OCI-LY7 (cell line): ENCODE measurements around the gene CHRNA4. TPM values are rescaled to one million over a fixed set of nuclear protein-coding genes. Genes with fewer than 3 reads are reported as not detected.

Experiments used
- BruUV-seq: library from RNA; stranded (reverse); fragments of 400-500 nt; replicated peaks from 2 replicates; lab custom pipeline; 2021; lab: Mats Ljungman, UMichigan
- CTCF ChIA-PET: fragments of 300-600 bp; sonication (Branson Sonifier 250); formaldehyde crosslinking; loops from one replicate; lab custom pipeline; 2022; ENCODE audit warnings: antibody characterized with exemption; ENCODE audit not compliant: unreplicated experiment; lab: Charles Lee
- POLR2A ChIA-PET: fragments of 300-600 bp; sonication (Branson Sonifier 250); formaldehyde crosslinking; loops from one replicate; lab custom pipeline; 2022; ENCODE audit warnings: antibody characterized with exemption; lab: Charles Lee
- DNase-seq: peaks from one replicate; pipeline ENCODE4 v3.0.0-alpha.2; 2015; ENCODE audit warnings: low spot score
- H2AFZ ChIP-seq: fragments of 200-600 bp; sonication (generic), shearing (Covaris generic); 2 replicates; pipeline ENCODE4 v1.6.1; 2014; ENCODE audit warnings: mild to moderate bottlenecking, antibody characterized with exemption, low read length, moderate library complexity
- H3K27ac ChIP-seq: fragments of 200-600 bp; sonication (generic); 2 replicates; pipeline ENCODE4 v1.5.1; 2014; ENCODE audit warnings: mixed run types, low read depth, mild to moderate bottlenecking, moderate library complexity, low read length, inconsistent platforms; ENCODE audit not compliant: poor library complexity, severe bottlenecking
- H3K36me3 ChIP-seq: fragments of 200-600 bp; sonication (generic); 2 replicates; pipeline ENCODE4 v1.6.1; 2014; ENCODE audit warnings: mild to moderate bottlenecking, antibody characterized with exemption, low read length, moderate library complexity, mixed read lengths; ENCODE audit not compliant: insufficient read depth
- H3K4me1 ChIP-seq: fragments of 200-600 bp; sonication (generic); 2 replicates; pipeline ENCODE4 v1.5.1; 2014; ENCODE audit warnings: mild to moderate bottlenecking, low read length; ENCODE audit not compliant: insufficient read depth, poor library complexity, severe bottlenecking
- H3K4me2 ChIP-seq: fragments of 200-600 bp; sonication (generic); 2 replicates; pipeline ENCODE4 v1.6.1; 2014; ENCODE audit warnings: mild to moderate bottlenecking, low read length
- H3K4me3 ChIP-seq: fragments of 200-600 bp; sonication (generic); 2 replicates; pipeline ENCODE4 v1.5.1; 2014; ENCODE audit warnings: mild to moderate bottlenecking, low read depth, low read length; ENCODE audit not compliant: poor library complexity, severe bottlenecking
- H3K79me2 ChIP-seq: fragments of 200-600 bp; sonication (generic); 2 replicates; pipeline ENCODE4 v1.6.1; 2016; ENCODE audit warnings: low read depth, mild to moderate bottlenecking, low read length, moderate library complexity, mixed read lengths; ENCODE audit not compliant: insufficient read depth
- H3K9me2 ChIP-seq: fragments of 200-600 bp; sonication (generic); 2 replicates; pipeline ENCODE4 v1.6.1; 2016; ENCODE audit warnings: mild to moderate bottlenecking, low read length, mixed read lengths; ENCODE audit not compliant: insufficient read depth
- H3K9me3 ChIP-seq: fragments of 200-600 bp; sonication (generic); 2 replicates; pipeline ENCODE4 v1.6.1; 2014; ENCODE audit warnings: mild to moderate bottlenecking, mixed run types, low read length, mixed read lengths
- H4K20me1 ChIP-seq: fragments of 200-600 bp; sonication (generic); 2 replicates; pipeline ENCODE4 v1.6.1; 2014; ENCODE audit warnings: mild to moderate bottlenecking, antibody characterized with exemption, low read length, moderate library complexity, mixed read lengths; ENCODE audit not compliant: insufficient read depth
- EZH2phosphoT487 ChIP-seq: fragments of 200-600 bp; sonication (generic); IDR thresholded peaks from 2 replicates; pipeline ENCODE4 v1.6.1; 2018; ENCODE audit warnings: low read depth, borderline replicate concordance, mild to moderate bottlenecking, mixed run types, antibody characterized with exemption, low read length, moderate library complexity, mixed read lengths
- intact Hi-C: fragments of 100-400 bp; cut with micrococcal nuclease; formaldehyde crosslinking; loops from one replicate; pipeline ENCODE4 v1.10.0; 2022; ENCODE audit not compliant: unreplicated experiment
- total RNA-seq, 2 experiments: library from RNA; depleted of rRNA in 1 of 2; stranded (reverse); fragments of >200 nt in 1 of 2; shearing (Covaris generic) in 1 of 2; gene quantifications; 2 replicates each; pipeline ENCODE4 v1.2.3, GENCODE V29; 2014 to 2022
- TF ChIP-seq, protein P1 (sequence below): fragments of 200-600 bp; sonication (generic); conservative IDR thresholded peaks from 2 replicates; pipeline ENCODE4 v1.5.1; 2014; ENCODE audit warnings: mild to moderate bottlenecking, antibody characterized with exemption, low read length, moderate library complexity, mixed read lengths

The CHRNA4 gene
- total RNA-seq, 2 experiments from 2014 or later, result not detected

DNA sequence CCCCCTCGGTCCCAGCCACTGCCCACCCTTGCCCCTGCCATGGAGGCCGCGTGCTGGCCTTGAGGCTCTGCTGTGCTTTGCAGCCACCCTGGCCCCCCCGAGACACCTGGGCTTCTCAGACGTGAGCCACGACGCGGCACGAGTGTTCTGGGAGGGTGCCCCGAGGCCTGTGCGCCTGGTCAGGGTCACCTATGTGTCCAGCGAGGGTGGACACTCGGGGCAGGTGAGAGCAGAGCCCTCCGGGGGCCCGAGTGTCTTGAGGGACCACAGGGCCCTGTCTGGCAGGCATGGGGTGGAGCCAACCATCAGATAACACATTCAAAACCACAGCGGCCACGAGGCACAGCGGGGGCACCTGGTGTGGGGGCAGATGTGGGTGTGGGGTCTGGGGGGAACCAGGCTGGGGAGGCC, 49.3 kb downstream of the CHRNA4 start:
- Histone ChIP-seq H3K4me1 (no peaks in the 10 kb centered on the region), H3K9me3 (no peaks in the 10 kb centered on the region), H3K36me3 (no peaks in the 10 kb centered on the region), H4K20me1 (no peaks in the 10 kb centered on the region), H3K9me2 (no peaks in the 10 kb centered on the region), H3K27ac (no peak overlapping the region), H3K4me2 (no peak overlapping the region), H3K4me3 (no peak overlapping the region), H3K79me2 (no peaks in the 10 kb centered on the region), H2AFZ (no peak overlapping the region)
- CTCF ChIA-PET, result no interaction called here
- DNase-seq, result no peak
- no TSS peak for BruUV-seq
- POLR2A ChIA-PET, result no interaction called here
- TF ChIP-seq, protein P1, sequence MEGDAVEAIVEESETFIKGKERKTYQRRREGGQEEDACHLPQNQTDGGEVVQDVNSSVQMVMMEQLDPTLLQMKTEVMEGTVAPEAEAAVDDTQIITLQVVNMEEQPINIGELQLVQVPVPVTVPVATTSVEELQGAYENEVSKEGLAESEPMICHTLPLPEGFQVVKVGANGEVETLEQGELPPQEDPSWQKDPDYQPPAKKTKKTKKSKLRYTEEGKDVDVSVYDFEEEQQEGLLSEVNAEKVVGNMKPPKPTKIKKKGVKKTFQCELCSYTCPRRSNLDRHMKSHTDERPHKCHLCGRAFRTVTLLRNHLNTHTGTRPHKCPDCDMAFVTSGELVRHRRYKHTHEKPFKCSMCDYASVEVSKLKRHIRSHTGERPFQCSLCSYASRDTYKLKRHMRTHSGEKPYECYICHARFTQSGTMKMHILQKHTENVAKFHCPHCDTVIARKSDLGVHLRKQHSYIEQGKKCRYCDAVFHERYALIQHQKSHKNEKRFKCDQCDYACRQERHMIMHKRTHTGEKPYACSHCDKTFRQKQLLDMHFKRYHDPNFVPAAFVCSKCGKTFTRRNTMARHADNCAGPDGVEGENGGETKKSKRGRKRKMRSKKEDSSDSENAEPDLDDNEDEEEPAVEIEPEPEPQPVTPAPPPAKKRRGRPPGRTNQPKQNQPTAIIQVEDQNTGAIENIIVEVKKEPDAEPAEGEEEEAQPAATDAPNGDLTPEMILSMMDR, result no peak
- TF ChIP-seq EZH2phosphoT487, result no peak
- intact Hi-C loops, result no loop called here

DNA sequence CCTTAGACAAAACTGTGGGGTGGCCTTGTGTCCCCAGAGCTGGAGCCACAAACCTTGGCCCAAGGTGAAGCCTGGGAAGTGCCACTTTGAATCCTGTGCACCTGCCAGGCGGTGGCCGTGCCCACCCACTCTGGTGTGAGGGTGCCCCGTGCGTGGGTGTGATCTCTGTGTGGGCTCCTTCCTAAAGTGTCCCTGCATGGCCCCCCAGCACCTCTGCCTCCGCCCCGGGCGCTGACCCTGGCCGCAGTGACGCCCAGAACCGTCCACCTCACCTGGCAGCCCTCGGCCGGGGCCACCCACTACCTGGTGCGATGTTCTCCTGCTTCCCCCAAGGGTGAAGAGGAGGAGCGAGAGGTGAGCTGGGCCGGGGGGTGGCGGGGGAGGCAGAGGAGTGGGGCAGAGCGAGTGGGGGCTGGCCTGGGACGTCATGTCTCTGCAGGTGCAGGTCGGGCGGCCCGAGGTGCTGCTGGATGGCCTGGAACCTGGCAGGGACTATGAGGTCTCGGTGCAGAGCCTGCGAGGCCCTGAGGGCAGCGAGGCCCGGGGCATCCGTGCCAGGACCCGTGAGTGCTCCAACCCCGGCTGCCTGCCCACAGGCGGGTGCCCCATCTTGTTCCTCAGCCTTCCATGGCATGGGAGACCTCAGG, 49.8 kb downstream of the CHRNA4 start:
- intact Hi-C loops, result no loop called here
- H2AFZ ChIP-seq, result no peak overlapping the region
- H3K36me3 ChIP-seq, result no peaks in the 10 kb centered on the region
- POLR2A ChIA-PET, result no interaction called here
- no peaks in the 10 kb centered on the region for H3K9me3 ChIP-seq
- no peak overlapping the region for H3K27ac ChIP-seq
- no peak overlapping the region for H3K4me2 ChIP-seq
- H3K4me1 ChIP-seq, result no peaks in the 10 kb centered on the region
- no peak overlapping the region for H3K4me3 ChIP-seq
- no peaks in the 10 kb centered on the region for H3K9me2 ChIP-seq
- CTCF ChIA-PET, result no interaction called here
- no peak for DNase-seq
- H3K79me2 ChIP-seq, result no peaks in the 10 kb centered on the region
- no TSS peak for BruUV-seq
- TF ChIP-seq, protein P1, result no peak
- no peak for TF ChIP-seq EZH2phosphoT487
- no peaks in the 10 kb centered on the region for H4K20me1 ChIP-seq

DNA sequence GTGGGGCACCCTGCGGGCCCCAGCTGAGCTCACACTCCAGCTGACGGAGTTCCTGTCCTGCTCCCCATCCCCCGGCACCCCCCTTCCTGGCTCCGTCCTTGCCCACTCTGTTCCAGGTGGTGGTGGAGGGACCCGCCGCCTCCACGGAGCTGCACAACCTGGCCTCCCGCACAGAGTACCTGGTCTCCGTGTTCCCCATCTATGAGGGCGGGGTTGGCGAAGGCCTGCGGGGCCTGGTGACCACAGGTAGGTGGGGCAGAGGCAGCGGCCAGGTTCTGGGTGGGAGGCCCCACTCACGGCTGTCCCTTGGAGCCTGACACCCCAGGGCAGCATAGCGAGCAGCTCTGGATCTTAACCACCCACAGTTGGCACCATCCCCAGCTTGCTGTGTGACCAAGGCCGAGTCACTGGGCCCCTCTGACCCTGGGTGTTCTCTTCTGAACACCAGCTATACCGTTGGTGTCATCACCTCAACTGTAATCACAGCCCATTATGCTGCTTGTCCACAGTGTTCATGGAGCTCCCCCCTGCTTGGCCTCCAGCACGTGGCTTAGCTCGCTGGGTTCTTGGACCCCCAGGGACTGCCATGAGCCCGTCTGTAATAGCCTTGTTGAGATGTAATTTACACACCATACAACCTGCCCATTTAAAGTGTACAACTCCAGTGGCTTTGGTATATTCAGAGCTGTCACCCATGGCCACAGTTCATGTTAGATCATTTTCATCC, 50.7 kb downstream of the CHRNA4 start:
- TF ChIP-seq, protein P1, result no peak
- TF ChIP-seq EZH2phosphoT487, result no peak
- no peaks in the 10 kb centered on the region for H3K4me1 ChIP-seq
- H3K9me2 ChIP-seq, result no peaks in the 10 kb centered on the region
- ChIA-PET CTCF (no interaction called here), POLR2A (no interaction called here)
- DNase-seq, result no peak
- no peaks in the 10 kb centered on the region for H4K20me1 ChIP-seq
- H3K36me3 ChIP-seq, result no peaks in the 10 kb centered on the region
- no peak overlapping the region for H3K4me3 ChIP-seq
- H3K79me2 ChIP-seq, result no peaks in the 10 kb centered on the region
- no peaks in the 10 kb centered on the region for H3K9me3 ChIP-seq
- intact Hi-C loops, result no loop called here
- no TSS peak for BruUV-seq
- H2AFZ ChIP-seq, result no peak overlapping the region
- H3K4me2 ChIP-seq, result no peak overlapping the region
- no peak overlapping the region for H3K27ac ChIP-seq
